GM18499 (cell line): ENCODE measurements around the gene OPN4.

Experiments
- ATAC-seq: cut with Tn5 transposase; IDR thresholded peaks from one replicate; pipeline ENCODE4 v1.9.1; 2021; ENCODE audit warnings: moderate number of reproducible peaks; ENCODE audit not compliant: insufficient read depth, unreplicated experiment

The OPN4 gene

GRCh38 chr10:86715156-86715795, 60.9 kb downstream of the OPN4 start:
- no peak for ATAC-seq

GRCh38 chr10:86715836-86716235, 61.5 kb downstream of the OPN4 start:
- no peak for ATAC-seq
